Spleen (tissue), 11 donors: ENCODE data around the gene CPNE1. TPM values are rescaled to one million over a fixed set of nuclear protein-coding genes. Genes with fewer than 3 reads are reported as not detected.

Experiments used
- DNase-seq: peaks from one replicate; pipeline ENCODE4 v3.0.0-alpha.2; 2020
- H3K27ac ChIP-seq, 8 donors: fragments of 200-600 bp; sonication (generic) in 7 of 8; 1 replicate in 4 of 8; 2 replicates in 4 of 8; pipeline versions ENCODE4 v1.5.0 to v1.8.0; 2016 to 2021; ENCODE audit warnings: inconsistent platforms in 4 of 8, mild to moderate bottlenecking in 4 of 8, moderate library complexity in 1 of 8
- H3K27me3 ChIP-seq, 7 donors: fragments of 200-600 bp; sonication (generic) in 6 of 7; replicated peaks in 1 of 7; 1 replicate in 4 of 7; 2 replicates in 3 of 7; pipeline versions ENCODE4 v1.5.0 to v1.8.0; 2016 to 2021; ENCODE audit warnings: inconsistent platforms in 3 of 7, mild to moderate bottlenecking in 1 of 7
- H3K36me3 ChIP-seq, 6 donors: fragments of 200-600 bp; sonication (generic) in 5 of 6; 1 replicate in 4 of 6; 2 replicates in 2 of 6; pipeline versions ENCODE4 v1.5.0 to v1.8.0; 2016 to 2021; ENCODE audit warnings: inconsistent platforms in 2 of 6
- H3K4me1 ChIP-seq, 6 donors: fragments of 200-600 bp; sonication (generic) in 5 of 6; 1 replicate in 3 of 6; 2 replicates in 3 of 6; pipeline versions ENCODE4 v1.5.0 to v1.8.0; 2016 to 2021; ENCODE audit warnings: inconsistent platforms in 3 of 6
- H3K4me3 ChIP-seq, 8 donors: fragments of 200-600 bp; sonication (generic) in 7 of 8; 1 replicate in 4 of 8; 2 replicates in 4 of 8; pipeline versions ENCODE4 v1.5.0 to v1.8.0; 2016 to 2021; ENCODE audit warnings: inconsistent platforms in 4 of 8, mild to moderate bottlenecking in 4 of 8, moderate library complexity in 2 of 8
- H3K9me3 ChIP-seq, 8 donors: fragments of 200-600 bp; sonication (generic) in 7 of 8; 1 replicate in 4 of 8; 2 replicates in 4 of 8; pipeline versions ENCODE4 v1.5.0 to v1.8.0; 2016 to 2021; ENCODE audit warnings: inconsistent platforms in 4 of 8
- POLR2A ChIP-seq, 3 donors: fragments of 450-650 bp; IDR thresholded peaks; one replicate each; pipeline ENCODE4 v1.5.1; 2017; ENCODE audit warnings: antibody characterized with exemption in 3 of 3, mild to moderate bottlenecking in 1 of 3
- POLR2AphosphoS5 ChIP-seq, 3 donors: sonication (generic); formaldehyde crosslinking; IDR thresholded peaks; one replicate each; pipeline ENCODE4 v1.5.1; 2017; ENCODE audit warnings: antibody characterized with exemption in 3 of 3
- WGBS, 5 donors: extraction: QIAGEN DNeasy Blood & Tissue Kit in 3 of 5; methylation state at CpG; one replicate each; pipeline versions ENCODE4 v1.1.5 to v1.1.7; 2013 to 2018; 5-methylcytosine and 5-hydroxymethylcytosine counted together
- intact Hi-C: fragments of 100-400 bp; cut with DNase I; formaldehyde crosslinking; loops from one replicate; pipeline ENCODE4 v1.15.0; 2023; ENCODE audit warnings: low total_unique reads
- polyA plus RNA-seq, 3 donors: library from polyadenylated mRNA; stranded (reverse); fragments of 200-250 nt; gene quantifications; one replicate each; pipeline ENCODE4 v1.2.1, GENCODE V29; 2013
- total RNA-seq, 7 donors: library from RNA; depleted of rRNA in 3 of 7; stranded (reverse); fragments of >200 nt in 3 of 7; fragmentation: NEBNext Ultra II Directional in 4 of 7; extraction: Animal tissue kit (Norgen Biotek cat#: 25700) in 4 of 7; gene quantifications; one replicate each; pipeline versions ENCODE4 v1.1.0 to v1.2.1, GENCODE V29; 2016 to 2021
- TF ChIP-seq, protein P1 (sequence below), 11 experiments: fragments of 200-600 bp in 7 of 11; fragments of 450-650 bp in 4 of 11; sonication (generic) in 4 of 11; IDR thresholded peaks in 8 of 11; conservative IDR thresholded peaks in 3 of 11; 1 replicate in 7 of 11; 2 replicates in 4 of 11; pipeline versions ENCODE4 v1.4.0 to v1.8.0; 2016 to 2021; ENCODE audit warnings: antibody characterized with exemption in 11 of 11, inconsistent platforms in 4 of 11, mild to moderate bottlenecking in 1 of 11
- donor health status: healthy with polysubstance abuse.
- donor health status: DM: no; HTN: no; CAD: no; lungs with moderate emphysema.
- donor health status: DM: no; HTN: no; CAD: no.
- donor health status: Bipolar disorder and iron deficiency.
- donor health status: healthy.
- donor health status: DM: no; HTN: no; CAD: no.
- donor health status: DM: yes; HTN: yes; CAD: no.

The CPNE1 gene
- total and polyA plus RNA-seq, 10 donors, result 93.9 to 247 (median 221) TPM

DNA sequence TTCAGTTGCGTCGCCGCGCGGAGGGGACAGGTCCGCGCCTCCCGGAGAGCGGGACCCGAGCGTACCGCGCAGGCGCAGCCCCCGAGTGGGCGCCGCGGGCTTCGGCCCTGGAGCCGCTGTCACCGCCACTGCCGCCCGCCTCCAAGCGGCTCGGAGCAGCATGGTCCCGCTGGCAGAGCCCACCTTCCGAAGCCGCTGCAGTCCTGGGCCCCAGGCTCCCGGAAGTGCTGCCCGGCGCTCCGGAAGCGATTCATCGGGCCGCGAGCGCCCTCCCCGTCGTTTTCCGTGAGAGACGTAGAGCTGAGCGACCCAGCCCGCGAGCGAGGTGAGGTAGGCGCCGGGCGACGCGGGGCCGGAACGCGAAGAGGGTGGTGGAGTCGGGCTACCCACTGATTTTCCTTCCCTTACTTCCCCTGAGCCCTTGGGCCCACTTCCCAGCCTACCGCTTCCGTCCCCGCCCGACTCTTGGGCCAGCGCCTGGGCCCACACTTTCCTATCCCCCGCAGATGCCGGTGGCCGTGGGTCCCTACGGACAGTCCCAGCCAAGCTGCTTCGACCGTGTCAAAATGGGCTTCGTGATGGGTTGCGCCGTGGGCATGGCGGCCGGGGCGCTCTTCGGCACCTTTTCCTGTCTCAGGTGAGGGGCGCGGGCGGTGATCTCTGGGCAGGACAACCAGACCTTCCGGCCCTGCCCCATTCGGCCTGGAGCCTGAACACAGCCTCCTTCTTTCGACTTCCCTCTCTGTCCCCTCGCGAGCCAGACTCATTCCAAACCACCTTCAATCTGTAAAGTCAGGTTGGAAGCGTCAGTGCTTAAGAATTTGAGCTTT, 34.6 kb upstream of the CPNE1 start, which contains the start of the genes NFS1 and ROMO1:
NFS1 (minus strand) TSS at position 226 of the 830 bp plus-strand sequence; CDS start at position 162, 64 bp downstream.
ROMO1 (plus strand) TSS at position 279 of the 830 bp plus-strand sequence; CDS start at position 507, 228 bp downstream.
- H3K27me3 ChIP-seq, result no peaks in the 10 kb centered on the region
- no peaks in the 10 kb centered on the region for H3K9me3 ChIP-seq
- peaks cover 12 to 76% (median 44%) of the 10 kb centered on the region in 6 donors for H3K4me1 ChIP-seq
- H3K36me3 ChIP-seq, result peaks cover 0 to 67% (median 44%) of the 10 kb centered on the region in 6 donors
- 0 to 2% (median 0%) methylated on average over 12 to 81 of the region's 81 CpGs for WGBS, 5 donors
- peak; percentile 93 to 97 (median 94) for TF ChIP-seq POLR2AphosphoS5 (IDR thresholded peaks at IDR 0.05)
- peak in 2 of 3 donors; percentile 3 to 37 for TF ChIP-seq POLR2A (IDR thresholded peaks at IDR 0.05)
- TF ChIP-seq, protein P1, sequence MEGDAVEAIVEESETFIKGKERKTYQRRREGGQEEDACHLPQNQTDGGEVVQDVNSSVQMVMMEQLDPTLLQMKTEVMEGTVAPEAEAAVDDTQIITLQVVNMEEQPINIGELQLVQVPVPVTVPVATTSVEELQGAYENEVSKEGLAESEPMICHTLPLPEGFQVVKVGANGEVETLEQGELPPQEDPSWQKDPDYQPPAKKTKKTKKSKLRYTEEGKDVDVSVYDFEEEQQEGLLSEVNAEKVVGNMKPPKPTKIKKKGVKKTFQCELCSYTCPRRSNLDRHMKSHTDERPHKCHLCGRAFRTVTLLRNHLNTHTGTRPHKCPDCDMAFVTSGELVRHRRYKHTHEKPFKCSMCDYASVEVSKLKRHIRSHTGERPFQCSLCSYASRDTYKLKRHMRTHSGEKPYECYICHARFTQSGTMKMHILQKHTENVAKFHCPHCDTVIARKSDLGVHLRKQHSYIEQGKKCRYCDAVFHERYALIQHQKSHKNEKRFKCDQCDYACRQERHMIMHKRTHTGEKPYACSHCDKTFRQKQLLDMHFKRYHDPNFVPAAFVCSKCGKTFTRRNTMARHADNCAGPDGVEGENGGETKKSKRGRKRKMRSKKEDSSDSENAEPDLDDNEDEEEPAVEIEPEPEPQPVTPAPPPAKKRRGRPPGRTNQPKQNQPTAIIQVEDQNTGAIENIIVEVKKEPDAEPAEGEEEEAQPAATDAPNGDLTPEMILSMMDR (IDR thresholded peaks at IDR 0.05 in 8 of 11, conservative IDR thresholded peaks at IDR 0.05 in 3 of 11), result peak in 8 of 11 experiments; percentile 1 to 60 (median 37)
- intact Hi-C loops, result no loop called here
- H3K27ac ChIP-seq, result peak within 1 kb of the TSS; percentile 89 to 95 (median 92)
- DNase-seq, result peak; percentile 96
- peak within 1 kb of the TSS; percentile 74 to 97 (median 94) for H3K4me3 ChIP-seq

DNA sequence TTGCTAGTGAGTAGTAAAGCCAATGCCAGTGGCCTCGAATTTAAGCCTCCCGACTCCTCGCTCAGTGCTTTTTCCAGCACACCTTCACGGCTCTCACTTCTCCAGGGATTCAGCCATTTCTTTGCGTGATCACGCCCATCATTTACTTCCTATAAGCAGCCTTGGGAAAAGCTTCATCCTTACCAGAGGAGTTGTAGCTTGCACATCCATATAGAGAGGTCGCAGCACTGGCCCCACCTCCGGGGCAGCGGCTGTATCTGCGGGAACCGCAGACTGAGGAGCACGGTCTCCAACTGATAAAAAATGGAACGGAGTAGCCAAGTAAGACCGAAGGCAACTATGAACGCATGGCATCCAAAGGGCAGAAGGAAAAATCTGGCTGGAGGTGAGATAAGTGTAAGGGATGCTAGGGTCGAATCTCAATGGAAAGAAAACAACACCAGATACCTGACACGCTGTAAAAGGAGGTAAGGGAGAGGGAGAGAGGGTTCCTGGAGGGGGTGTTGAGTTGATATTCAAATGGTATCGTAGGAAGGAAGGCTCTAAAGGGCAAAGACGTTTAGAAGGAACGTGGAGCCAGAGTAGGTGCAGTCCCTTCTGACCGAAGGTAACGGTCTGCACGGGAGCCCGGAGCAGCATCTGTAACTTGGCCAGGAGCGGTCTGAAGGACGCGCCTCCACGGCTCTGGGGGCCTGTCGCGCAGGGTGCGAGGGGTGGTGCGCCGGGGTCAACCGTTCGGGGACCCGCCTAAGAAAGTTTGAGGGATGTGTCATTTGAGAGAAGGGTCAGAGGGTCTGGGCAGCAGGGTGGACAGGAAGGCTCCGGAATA, 33.8 kb upstream of the CPNE1 start:
- WGBS, 5 donors, result 7 to 11% (median 9%) methylated on average over 36 to 37 of the region's 37 CpGs
- H3K27ac ChIP-seq, result peak overlapping the region; percentile 89 to 95 (median 92)
- peaks cover 12 to 68% (median 37%) of the 10 kb centered on the region in 6 donors for H3K4me1 ChIP-seq
- H3K36me3 ChIP-seq, result peaks cover 0 to 67% (median 43%) of the 10 kb centered on the region in 6 donors
- no peak for TF ChIP-seq POLR2AphosphoS5 (IDR thresholded peaks at IDR 0.05)
- TF ChIP-seq, protein P1 (IDR thresholded peaks at IDR 0.05 in 8 of 11, conservative IDR thresholded peaks at IDR 0.05 in 3 of 11), result peak in 1 of 11 experiments; percentile 3
- peak overlapping the region; percentile 74 to 97 (median 94) for H3K4me3 ChIP-seq
- DNase-seq, result no peak
- no peaks in the 10 kb centered on the region for H3K27me3 ChIP-seq
- intact Hi-C loops, result no loop called here
- H3K9me3 ChIP-seq, result no peaks in the 10 kb centered on the region

DNA sequence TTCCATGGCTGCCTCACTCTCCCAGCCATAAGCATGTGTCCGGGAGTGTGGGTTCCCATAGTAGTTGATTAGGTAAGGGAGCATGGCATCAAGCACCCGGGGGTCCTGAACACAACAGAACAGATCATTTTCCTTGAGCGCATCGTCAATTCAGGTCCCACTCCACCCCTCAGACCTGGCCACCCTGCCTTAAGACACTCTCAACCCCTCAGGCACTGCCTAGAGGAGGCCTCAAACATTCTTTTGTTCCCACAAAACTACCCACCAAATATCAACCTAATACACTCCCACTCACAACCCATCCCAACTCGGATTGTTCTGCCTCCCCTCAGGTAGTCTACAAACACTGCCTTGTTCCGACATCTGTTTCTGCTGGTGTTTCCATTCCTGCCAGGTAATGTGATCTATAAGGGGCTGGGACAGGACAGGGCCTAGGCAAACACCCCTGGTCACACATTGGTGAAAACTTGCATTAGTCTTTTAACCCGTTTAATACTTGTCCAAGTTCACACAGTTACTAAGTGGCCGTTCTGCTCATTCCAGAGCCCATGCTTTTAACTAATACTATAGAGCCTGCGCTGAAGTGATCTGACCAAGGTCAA, 33.1 kb upstream of the CPNE1 start:
- intact Hi-C loops, result no loop called here
- Histone ChIP-seq H3K4me1 (peaks cover 12 to 61% (median 36%) of the 10 kb centered on the region in 6 donors), H3K27ac (peak overlapping the region in 3 of 8 donors; percentile 90 to 95 (median 92)), H3K36me3 (peaks cover 0 to 67% (median 43%) of the 10 kb centered on the region in 6 donors), H3K27me3 (no peaks in the 10 kb centered on the region), H3K4me3 (peak overlapping the region in 7 of 8 donors; percentile 74 to 96 (median 93)), H3K9me3 (no peaks in the 10 kb centered on the region)
- WGBS, 5 donors, result 78 to 90% (median 82%) methylated on average over 9 of the region's 9 CpGs
- TF ChIP-seq POLR2AphosphoS5 (IDR thresholded peaks at IDR 0.05) (no peak), POLR2A (IDR thresholded peaks at IDR 0.05) (no peak)
- TF ChIP-seq, protein P1 (IDR thresholded peaks at IDR 0.05 in 8 of 11, conservative IDR thresholded peaks at IDR 0.05 in 3 of 11), result no peak
- DNase-seq, result no peak
